GM23338 (cell line): Measurements from ENCODE around the gene FMO3. TPM values are rescaled to one million over a fixed set of nuclear protein-coding genes. Genes with fewer than 3 reads are reported as not detected.

Experiments
- ATAC-seq: fragments of 200-7000 bp; cut with Tn5 transposase; 3 replicates; pipeline ENCODE4 v1.9.1; 2020
- DNase-seq: peaks from one replicate; pipeline ENCODE4 v3.0.0-alpha.2; 2015; ENCODE audit warnings: low spot score
- H2AFZ ChIP-seq: fragments of 200-600 bp; sonication (generic); 2 replicates; pipeline ENCODE4 v1.8.0; 2016; ENCODE audit warnings: antibody characterized with exemption, mild to moderate bottlenecking, moderate library complexity
- H3F3A ChIP-seq: fragments of 200-600 bp; sonication (generic); replicated peaks from 2 replicates; pipeline ENCODE4 v1.8.0; 2017; ENCODE audit warnings: antibody characterized with exemption, mixed run types, low read depth
- H3K27ac ChIP-seq: fragments of 200-600 bp; sonication (generic); 2 replicates; pipeline ENCODE4 v1.6.1; 2016; ENCODE audit warnings: low read depth
- H3K27me3 ChIP-seq: fragments of 200-600 bp; sonication (generic); 2 replicates; pipeline ENCODE4 v1.8.0; 2016; ENCODE audit warnings: mild to moderate bottlenecking, mixed run types, moderate library complexity; ENCODE audit not compliant: insufficient read depth
- H3K36me3 ChIP-seq: fragments of 200-600 bp; sonication (generic); 2 replicates; pipeline ENCODE4 v1.8.0; 2016; ENCODE audit warnings: mild to moderate bottlenecking; ENCODE audit not compliant: insufficient read depth
- H3K4me1 ChIP-seq: fragments of 200-600 bp; sonication (generic); 2 replicates; pipeline ENCODE4 v1.8.0; 2016; ENCODE audit warnings: mild to moderate bottlenecking, moderate library complexity; ENCODE audit not compliant: insufficient read depth
- H3K4me2 ChIP-seq: fragments of 200-600 bp; sonication (generic); 2 replicates; pipeline ENCODE4 v1.7.1; 2017; ENCODE audit warnings: mixed run types
- H3K4me3 ChIP-seq: fragments of 200-600 bp; sonication (generic); 2 replicates; pipeline ENCODE4 v1.6.1; 2016; ENCODE audit warnings: mixed run types
- H3K79me2 ChIP-seq: fragments of 200-600 bp; sonication (generic); replicated peaks from 2 replicates; pipeline ENCODE4 v1.8.0; 2017; ENCODE audit warnings: mild to moderate bottlenecking; ENCODE audit not compliant: insufficient read depth
- H3K9me2 ChIP-seq: fragments of 200-600 bp; sonication (generic); 2 replicates; pipeline ENCODE4 v1.8.0; 2017; ENCODE audit not compliant: insufficient read depth
- H4K20me1 ChIP-seq: fragments of 200-600 bp; sonication (generic); replicated peaks from 2 replicates; pipeline ENCODE4 v1.8.0; 2017; ENCODE audit warnings: mild to moderate bottlenecking; ENCODE audit not compliant: insufficient read depth
- H3K27ac Mint-ChIP-seq: 2 replicates; pipeline ENCODE4 v1.8.0; 2020; ENCODE audit warnings: inconsistent platforms, mild to moderate bottlenecking, moderate library complexity, mixed read lengths
- H3K27me3 Mint-ChIP-seq: 3 replicates; pipeline ENCODE4 v1.8.0; 2022; ENCODE audit warnings: low read depth, mild to moderate bottlenecking, moderate library complexity, mixed read lengths, inconsistent platforms; ENCODE audit not compliant: insufficient read depth, poor library complexity
- H3K36me3 Mint-ChIP-seq: 3 replicates; pipeline ENCODE4 v1.8.0; 2021; ENCODE audit warnings: low read depth, mild to moderate bottlenecking, inconsistent platforms, moderate library complexity, mixed read lengths
- H3K4me1 Mint-ChIP-seq: 3 replicates; pipeline ENCODE4 v1.8.0; 2020; ENCODE audit warnings: mild to moderate bottlenecking, inconsistent platforms, mixed read lengths
- H3K4me3 Mint-ChIP-seq: 3 replicates; pipeline ENCODE4 v1.8.0; 2021; ENCODE audit warnings: moderate library complexity, mild to moderate bottlenecking, inconsistent platforms, mixed read lengths
- H3K9me3 Mint-ChIP-seq: 3 replicates; pipeline ENCODE4 v1.8.0; 2020; ENCODE audit warnings: moderate library complexity, mild to moderate bottlenecking, inconsistent platforms, mixed read lengths
- ETS1 ChIP-seq: IDR thresholded peaks from 2 replicates; pipeline ENCODE4 v1.6.1; 2016; ENCODE audit warnings: antibody characterized with exemption
- EZH2 ChIP-seq: fragments of 200-600 bp; sonication (generic); IDR thresholded peaks from one replicate; pipeline ENCODE4 v1.8.0; 2017; ENCODE audit warnings: antibody characterized with exemption, mild to moderate bottlenecking, low read depth; ENCODE audit not compliant: unreplicated experiment
- EZH2phosphoT487 ChIP-seq: fragments of 200-600 bp; sonication (generic); IDR thresholded peaks from one replicate; pipeline ENCODE4 v1.8.1; 2018; ENCODE audit warnings: antibody characterized with exemption; ENCODE audit not compliant: unreplicated experiment
- ZNF114 ChIP-seq: fragments of 250-450 bp; sonication (Bioruptor Pico); IDR thresholded peaks from 2 replicates; pipeline ENCODE4 v1.5.0; 2020; ENCODE audit warnings: mild to moderate bottlenecking, moderate library complexity
- ZNF462 ChIP-seq: fragments of 250-450 bp; sonication (Bioruptor Pico); IDR thresholded peaks from 2 replicates; pipeline ENCODE4 v1.5.0; 2020; ENCODE audit warnings: mild to moderate bottlenecking, moderate library complexity
- polyA plus RNA-seq: library from polyadenylated mRNA; unstranded; fragments of >200 nt; fragmentation: Nextera tagmentation; extraction: Ambion mirVana; gene quantifications from 2 replicates; pipeline ENCODE4 v1.2.1, GENCODE V29; 2016
- total RNA-seq: library from RNA; depleted of rRNA; stranded (reverse); fragments of >200 nt; shearing (Covaris generic); gene quantifications from 2 replicates; pipeline ENCODE4 v1.2.3, GENCODE V29; 2014

The FMO3 gene
- total and polyA plus RNA-seq, 2 experiments from 2014 or later = 0.26 TPM; not detected in 1

DNA sequence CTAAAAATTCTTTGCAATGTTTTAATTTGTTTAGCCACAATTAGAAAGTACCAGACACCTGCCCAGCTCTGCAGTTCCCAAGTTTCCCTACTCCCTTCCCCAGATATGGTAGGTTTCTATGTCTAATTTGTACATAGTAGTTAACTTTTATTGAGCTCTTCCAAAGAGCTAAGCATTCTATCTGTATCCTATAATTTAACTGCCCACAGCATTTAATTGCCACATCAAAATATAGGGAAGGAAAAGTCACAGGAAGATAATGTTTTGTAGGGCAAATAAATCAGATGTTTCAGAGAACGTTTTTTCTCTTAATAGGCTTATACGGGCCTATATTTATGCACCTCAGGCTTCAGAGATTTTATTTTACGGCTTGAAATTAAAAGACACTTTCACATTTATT is 15.7 kb upstream of the FMO3 start:
- no peaks in the 10 kb centered on the region for H3K4me1 ChIP-seq
- H3K27ac Mint-ChIP-seq = no peak overlapping the region
- H3K36me3 ChIP-seq = no peaks in the 10 kb centered on the region
- no peaks in the 10 kb centered on the region for H3K4me1 Mint-ChIP-seq
- H2AFZ ChIP-seq = no peak overlapping the region
- H3F3A ChIP-seq = no peaks in the 10 kb centered on the region
- H3K9me3 Mint-ChIP-seq = no peaks in the 10 kb centered on the region
- TF ChIP-seq ZNF462 (CRISPR knock-in tag) (no peak), EZH2phosphoT487 (no peak), EZH2 (no peak), ETS1 (no peak), ZNF114 (CRISPR knock-in tag) (no peak)
- H3K4me2 ChIP-seq = no peak overlapping the region
- no peaks in the 10 kb centered on the region for H3K36me3 Mint-ChIP-seq
- H3K79me2 ChIP-seq = no peaks in the 10 kb centered on the region
- no peaks in the 10 kb centered on the region; the same call in 1 of the 2 replicates for H3K9me2 ChIP-seq
- H3K4me3 ChIP-seq = no peak overlapping the region
- no peak for ATAC-seq
- H3K4me3 Mint-ChIP-seq = no peak overlapping the region
- H4K20me1 ChIP-seq = no peaks in the 10 kb centered on the region
- DNase-seq = no peak
- peaks cover 1% of the 10 kb centered on the region for H3K27me3 Mint-ChIP-seq
- no peak overlapping the region for H3K27ac ChIP-seq
- no peaks in the 10 kb centered on the region for H3K27me3 ChIP-seq
